SK-N-MC (cell line): Measurements from ENCODE around the gene PLPPR1.

Experiments
- EZH2 ChIP-seq: fragments of 200-600 bp; sonication (generic); IDR thresholded peaks from one replicate; pipeline ENCODE4 v1.6.1; 2017; ENCODE audit warnings: antibody characterized with exemption
- POLR2AphosphoS5 ChIP-seq: IDR thresholded peaks from 2 replicates; pipeline ENCODE4 v1.6.1; 2012; ENCODE audit warnings: mild to moderate bottlenecking, low read depth, low read length, borderline replicate concordance

DNA sequence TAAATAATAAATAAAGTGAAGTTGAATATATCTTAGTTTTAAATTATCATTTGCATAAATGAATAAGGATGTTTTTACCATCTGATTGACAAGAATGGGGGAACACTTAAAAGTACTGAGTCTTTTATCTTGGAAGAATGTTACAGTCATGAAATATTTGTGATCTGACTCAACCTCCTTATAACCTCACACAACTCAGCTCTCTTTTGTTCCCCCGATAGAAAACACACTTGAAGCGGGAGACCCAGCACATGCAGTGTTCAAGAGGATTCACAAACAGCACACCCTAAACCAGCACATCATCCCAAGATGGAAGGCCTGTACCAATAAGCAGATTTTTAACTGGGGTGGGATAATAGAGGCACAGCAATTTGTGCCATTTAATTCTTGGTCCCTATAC is 340.8 kb downstream of the PLPPR1 start:
- TF ChIP-seq POLR2AphosphoS5 (no peak), EZH2 (no peak)
